Measurements from ENCODE around the gene EVC. TPM values are rescaled to one million over a fixed set of nuclear protein-coding genes. Genes with fewer than 3 reads are reported as not detected.
"Not testable (repeated sequence)": the region's sequence is repeated elsewhere in the genome, so short reads cannot be mapped to it uniquely, and the experiment has no call there.

The EVC gene
- total RNA-seq, 1 experiment from 2014 or later, result 29.0 TPM

GRCh38 chr4:5852523-5853202, 141.7 kb downstream of the EVC start:
- intact Hi-C loops (cut with micrococcal nuclease), result no loop called here
- ChIA-PET CTCF (interaction anchor here (1.3 kb wide), 1 partner anchor 9 kb away, joined by 6 read pairs; no protein-coding TSS in a partner anchor), POLR2A (no interaction called here)
- H3K27ac Mint-ChIP-seq (ENCODE audit: low read depth, unreplicated experiment), result no peak overlapping the region
- H3K27me3 Mint-ChIP-seq (ENCODE audit: insufficient read depth, unreplicated experiment), result peaks cover 23% of the 10 kb centered on the region
- H3K36me3 Mint-ChIP-seq (ENCODE audit: insufficient read depth, unreplicated experiment), result peaks cover 5% of the 10 kb centered on the region
- no peaks in the 10 kb centered on the region for H3K4me1 Mint-ChIP-seq (ENCODE audit: insufficient read depth, unreplicated experiment)
- no TSS peak for BruUV-seq (replicated peaks)
- H3K9me3 Mint-ChIP-seq (ENCODE audit: unreplicated experiment), result no peaks in the 10 kb centered on the region
- TF ChIP-seq CTCF (IDR thresholded peaks at IDR 0.05; ENCODE audit: unreplicated experiment), result no peak
- H3K4me3 Mint-ChIP-seq (ENCODE audit: unreplicated experiment), result no peak overlapping the region
- no peak for DNase-seq (ENCODE audit: unreplicated experiment)

- no peaks in the 10 kb centered on the region for H3K9me3 Mint-ChIP-seq (ENCODE audit: unreplicated experiment)
- ChIA-PET CTCF (no interaction called here), POLR2A (no interaction called here)
- H3K4me1 Mint-ChIP-seq (ENCODE audit: insufficient read depth, unreplicated experiment), result no peaks in the 10 kb centered on the region
- no peak for TF ChIP-seq CTCF (IDR thresholded peaks at IDR 0.05; ENCODE audit: unreplicated experiment)
- H3K36me3 Mint-ChIP-seq (ENCODE audit: insufficient read depth, unreplicated experiment), result no peaks in the 10 kb centered on the region
- BruUV-seq (replicated peaks), result no TSS peak
- intact Hi-C loops (cut with micrococcal nuclease), result no loop called here
- H3K27me3 Mint-ChIP-seq (ENCODE audit: insufficient read depth, unreplicated experiment), result peaks cover 23% of the 10 kb centered on the region
- H3K4me3 Mint-ChIP-seq (ENCODE audit: unreplicated experiment), result no peak overlapping the region
- H3K27ac Mint-ChIP-seq (ENCODE audit: low read depth, unreplicated experiment), result no peak overlapping the region
- no peak for DNase-seq (ENCODE audit: unreplicated experiment)
Observed at GRCh38 chr4:5854929-5855328, 143.9 kb downstream of the EVC start.

- H3K27ac Mint-ChIP-seq (ENCODE audit: low read depth, unreplicated experiment); intact Hi-C loops (cut with micrococcal nuclease); H3K9me3 Mint-ChIP-seq (ENCODE audit: unreplicated experiment); BruUV-seq (replicated peaks); H3K4me3 Mint-ChIP-seq (ENCODE audit: unreplicated experiment); CTCF ChIA-PET; H3K4me1 Mint-ChIP-seq (ENCODE audit: insufficient read depth, unreplicated experiment); H3K36me3 Mint-ChIP-seq (ENCODE audit: insufficient read depth, unreplicated experiment); DNase-seq (ENCODE audit: unreplicated experiment); H3K27me3 Mint-ChIP-seq (ENCODE audit: insufficient read depth, unreplicated experiment); POLR2A ChIA-PET: not testable (repeated sequence)
Observed at GRCh38 chr4:5856362-5856761, 145.4 kb downstream of the EVC start.

GRCh38 chr4:5857199-5857598, 146.2 kb downstream of the EVC start:
- no peak overlapping the region for H3K27ac Mint-ChIP-seq (ENCODE audit: low read depth, unreplicated experiment)
- no peak for DNase-seq (ENCODE audit: unreplicated experiment)
- no TSS peak for BruUV-seq (replicated peaks)
- no peaks in the 10 kb centered on the region for H3K9me3 Mint-ChIP-seq (ENCODE audit: unreplicated experiment)
- no peak for TF ChIP-seq CTCF (IDR thresholded peaks at IDR 0.05; ENCODE audit: unreplicated experiment)
- intact Hi-C loops (cut with micrococcal nuclease), result no loop called here
- no peaks in the 10 kb centered on the region for H3K27me3 Mint-ChIP-seq (ENCODE audit: insufficient read depth, unreplicated experiment)
- H3K4me1 Mint-ChIP-seq (ENCODE audit: insufficient read depth, unreplicated experiment), result no peaks in the 10 kb centered on the region
- H3K36me3 Mint-ChIP-seq (ENCODE audit: insufficient read depth, unreplicated experiment), result no peaks in the 10 kb centered on the region
- no peak overlapping the region for H3K4me3 Mint-ChIP-seq (ENCODE audit: unreplicated experiment)
- ChIA-PET CTCF (no interaction called here), POLR2A (interaction anchor here (0.7 kb wide), 1 partner anchor 177 kb away, joined by 4 read pairs; no protein-coding TSS in a partner anchor)
